Transverse colon (tissue), 4 donors: Measurements from ENCODE around the gene NBPF12. TPM values are rescaled to one million over a fixed set of nuclear protein-coding genes. Genes with fewer than 3 reads are reported as not detected.
"Not testable (repeated sequence)": the region's sequence is repeated elsewhere in the genome, so short reads cannot be mapped to it uniquely, and the experiment has no call there.

Experiments used
- DNase-seq: peaks from one replicate; pipeline ENCODE4 v3.0.0-alpha.2; 2019
- H3K27ac ChIP-seq, 4 donors: fragments of 200-600 bp; sonication (generic); 2 replicates each; pipeline ENCODE4 v1.5.1; 2016 to 2018; ENCODE audit warnings: inconsistent platforms in 4 of 4
- H3K27me3 ChIP-seq: fragments of 200-600 bp; sonication (generic); 2 replicates; pipeline ENCODE4 v1.5.1; 2017; ENCODE audit warnings: inconsistent platforms
- H3K36me3 ChIP-seq, 4 donors: fragments of 200-600 bp; sonication (generic); 2 replicates each; pipeline ENCODE4 v1.5.1; 2017 to 2019; ENCODE audit warnings: inconsistent platforms in 4 of 4
- H3K4me1 ChIP-seq, 4 donors: fragments of 200-600 bp; sonication (generic); 2 replicates each; pipeline ENCODE4 v1.5.1; 2017 to 2020; ENCODE audit warnings: inconsistent platforms in 4 of 4
- H3K4me3 ChIP-seq, 4 donors: fragments of 200-600 bp; sonication (generic); 1 replicate in 1 of 4; 2 replicates in 3 of 4; pipeline versions ENCODE4 v1.5.1 to v1.6.1; 2017 to 2019; ENCODE audit warnings: inconsistent platforms in 4 of 4
- H3K9me3 ChIP-seq, 2 donors: fragments of 200-600 bp; sonication (generic); 2 replicates each; pipeline ENCODE4 v1.5.1; 2017 to 2019; ENCODE audit warnings: inconsistent platforms in 2 of 2
- CTCF ChIP-seq, 5 experiments: fragments of 200-600 bp in 3 of 5; fragments of 450-650 bp in 2 of 5; sonication (generic) in 3 of 5; IDR thresholded peaks; 1 replicate in 2 of 5; 2 replicates in 3 of 5; pipeline ENCODE4 v1.5.1; 2016 to 2017; ENCODE audit warnings: antibody characterized with exemption in 5 of 5, inconsistent platforms in 3 of 5, mild to moderate bottlenecking in 2 of 5, moderate library complexity in 1 of 5
- EP300 ChIP-seq: sonication (generic); formaldehyde crosslinking; IDR thresholded peaks from one replicate; pipeline ENCODE4 v1.6.1; 2017; ENCODE audit warnings: antibody characterized with exemption, low read depth
- POLR2A ChIP-seq: fragments of 450-650 bp; IDR thresholded peaks from one replicate; pipeline ENCODE4 v1.6.1; 2016; ENCODE audit warnings: antibody characterized with exemption, mild to moderate bottlenecking, moderate library complexity
- POLR2AphosphoS5 ChIP-seq, 3 donors: sonication (generic); formaldehyde crosslinking; IDR thresholded peaks; one replicate each; pipeline ENCODE4 v1.6.1; 2016; ENCODE audit warnings: antibody characterized with exemption in 3 of 3
- WGBS, 2 donors: methylation state at CpG; one replicate each; pipeline ENCODE4 v1.1.5; 2018; ENCODE audit warnings: low coverage in 1 of 2; 5-methylcytosine and 5-hydroxymethylcytosine counted together
- in situ Hi-C, 4 donors: fragments of 200-750 bp; cut with MboI; loops; one replicate each; pipeline versions ENCODE4 v1.15.0 to v1.15.1; 2017; ENCODE audit warnings: low sequenced_read_pairs in 3 of 4, low pct_ligation_motif_present in 1 of 4, low pct_unique_long_range_greater_than_20kb in 1 of 4
- intact Hi-C: fragments of 100-400 bp; cut with DNase I; formaldehyde crosslinking; loops from one replicate; pipeline ENCODE4 v1.15.1; 2023; ENCODE audit warnings: low total_unique reads
- total RNA-seq, 4 donors: library from RNA; depleted of rRNA; stranded (reverse); fragments of >200 nt; gene quantifications; one replicate each; pipeline ENCODE4 v1.1.0, GENCODE V29; 2016

The NBPF12 gene
- total RNA-seq, 4 donors from 2014 or later: 10.8 to 21.1 (median 13.9) TPM

GRCh38 chr1:147039916-147040315 is 101.8 kb downstream of the NBPF12 start:
- in situ Hi-C loops (no loop called here), intact Hi-C loops (no loop called here)
- H3K4me3 ChIP-seq: no peak overlapping the region
- WGBS, 2 donors: 79 to 86% methylated on average over 2 to 3 of the region's 3 CpGs
- peaks cover 12% of the 10 kb centered on the region for H3K27me3 ChIP-seq
- H3K9me3 ChIP-seq: no peaks in the 10 kb centered on the region
- no peaks in the 10 kb centered on the region for H3K36me3 ChIP-seq
- no peak for DNase-seq
- H3K4me1 ChIP-seq: no peaks in the 10 kb centered on the region
- no peak overlapping the region for H3K27ac ChIP-seq
- TF ChIP-seq POLR2A (no peak), EP300 (no peak), POLR2AphosphoS5 (IDR thresholded peaks at IDR 0.05) (no peak), CTCF (IDR thresholded peaks at IDR 0.05) (no peak)

GRCh38 chr1:147042891-147043290 is 104.8 kb downstream of the NBPF12 start:
- H3K27me3 ChIP-seq, H3K4me3 ChIP-seq, intact Hi-C loops, H3K27ac ChIP-seq, H3K4me1 ChIP-seq, H3K9me3 ChIP-seq, H3K36me3 ChIP-seq, DNase-seq, in situ Hi-C loops: not testable (repeated sequence)
- 83% methylated on average over 3 of the region's 3 CpGs for WGBS, 2 donors

- DNase-seq, H3K4me1 ChIP-seq, intact Hi-C loops, in situ Hi-C loops, H3K9me3 ChIP-seq, H3K4me3 ChIP-seq, H3K27me3 ChIP-seq, H3K36me3 ChIP-seq, H3K27ac ChIP-seq: not testable (repeated sequence)
Observed at GRCh38 chr1:147044511-147044910, 106.4 kb downstream of the NBPF12 start.

Other genes with a start within 250 kb of the NBPF12 start
- 10 to 100 TPM; 20.9 to 45.6 (median 27.3) TPM for gene PRKAB2, start 234.1 kb downstream of the NBPF12 start, total RNA-seq